ENCODE results near the gene CACNA1C.
"Not testable (repeated sequence)": the region's sequence is repeated elsewhere in the genome, so short reads cannot be mapped to it uniquely, and the experiment has no call there.

Gene CACNA1C

GRCh38 chr12:2092890-2093289 lies 40.1 kb downstream of the CACNA1C start:
- H3K27me3 ChIP-seq (ENCODE audit: control insufficient read depth in 5 of 5, insufficient read depth in 4 of 5, low read length in 5 of 5): peaks cover 0 to 5% (median 0%) of the 10 kb centered on the region in 5 donors
- no peak overlapping the region for H3K27ac ChIP-seq (ENCODE audit: low read depth, low read length)
- no peak overlapping the region for H3K4me3 ChIP-seq (ENCODE audit: low read depth in 1 of 5, low read length in 5 of 5)
- no peaks in the 10 kb centered on the region for H3K36me3 ChIP-seq (ENCODE audit: control insufficient read depth in 5 of 5, insufficient read depth in 5 of 5, low read length in 5 of 5)
- peaks cover 0 to 4% (median 0%) of the 10 kb centered on the region in 5 donors for H3K4me1 ChIP-seq (ENCODE audit: control insufficient read depth in 5 of 5, insufficient read depth in 5 of 5, low read length in 5 of 5)
- no peaks in the 10 kb centered on the region for H3K9me3 ChIP-seq (ENCODE audit: control insufficient read depth in 5 of 5, low read length in 5 of 5)
- no peak overlapping the region for H3K9ac ChIP-seq (ENCODE audit: low read length in 5 of 5)

- H3K4me1 ChIP-seq (ENCODE audit: control insufficient read depth in 5 of 5, insufficient read depth in 5 of 5, low read length in 5 of 5): peaks cover 0 to 4% (median 0%) of the 10 kb centered on the region in 5 donors
Observed at GRCh38 chr12:2094597-2094996, 41.8 kb downstream of the CACNA1C start.

GRCh38 chr12:2095878-2096277 lies 43.1 kb downstream of the CACNA1C start:
- Histone ChIP-seq H3K9me3 (ENCODE audit: control insufficient read depth in 5 of 5, low read length in 5 of 5) (no peaks in the 10 kb centered on the region), H3K36me3 (ENCODE audit: control insufficient read depth in 5 of 5, insufficient read depth in 5 of 5, low read length in 5 of 5) (no peaks in the 10 kb centered on the region), H3K4me3 (ENCODE audit: low read depth in 1 of 5, low read length in 5 of 5) (no peak overlapping the region), H3K27ac (ENCODE audit: low read depth, low read length) (no peak overlapping the region), H3K9ac (ENCODE audit: low read length in 5 of 5) (no peak overlapping the region), H3K27me3 (ENCODE audit: control insufficient read depth in 5 of 5, insufficient read depth in 4 of 5, low read length in 5 of 5) (peaks cover 0 to 7% (median 0%) of the 10 kb centered on the region in 5 donors), H3K4me1 (ENCODE audit: control insufficient read depth in 5 of 5, insufficient read depth in 5 of 5, low read length in 5 of 5) (peaks cover 0 to 4% (median 0%) of the 10 kb centered on the region in 5 donors)

More at GRCh38 chr12:2094597-2094996, 41.8 kb downstream of the CACNA1C start:
- Histone ChIP-seq H3K27ac (ENCODE audit: low read depth, low read length) (no peak overlapping the region), H3K4me3 (ENCODE audit: low read depth in 1 of 5, low read length in 5 of 5) (no peak overlapping the region), H3K36me3 (ENCODE audit: control insufficient read depth in 5 of 5, insufficient read depth in 5 of 5, low read length in 5 of 5) (no peaks in the 10 kb centered on the region), H3K9ac (ENCODE audit: low read length in 5 of 5) (no peak overlapping the region), H3K9me3 (ENCODE audit: control insufficient read depth in 5 of 5, low read length in 5 of 5) (no peaks in the 10 kb centered on the region), H3K27me3 (ENCODE audit: control insufficient read depth in 5 of 5, insufficient read depth in 4 of 5, low read length in 5 of 5) (peaks cover 0 to 7% (median 0%) of the 10 kb centered on the region in 5 donors)

- peaks cover 0 to 1% (median 0%) of the 10 kb centered on the region in 5 donors for H3K9me3 ChIP-seq (ENCODE audit: control insufficient read depth in 5 of 5, low read length in 5 of 5)
- no peak overlapping the region for H3K4me3 ChIP-seq (ENCODE audit: low read depth in 1 of 5, low read length in 5 of 5)
- peaks cover 0 to 7% (median 0%) of the 10 kb centered on the region in 5 donors for H3K27me3 ChIP-seq (ENCODE audit: control insufficient read depth in 5 of 5, insufficient read depth in 4 of 5, low read length in 5 of 5)
- no peaks in the 10 kb centered on the region for H3K36me3 ChIP-seq (ENCODE audit: control insufficient read depth in 5 of 5, insufficient read depth in 5 of 5, low read length in 5 of 5)
- no peak overlapping the region for H3K27ac ChIP-seq (ENCODE audit: low read depth, low read length)
- H3K4me1 ChIP-seq (ENCODE audit: control insufficient read depth in 5 of 5, insufficient read depth in 5 of 5, low read length in 5 of 5): peaks cover 0 to 4% (median 0%) of the 10 kb centered on the region in 5 donors
- H3K9ac ChIP-seq (ENCODE audit: low read length in 5 of 5): no peak overlapping the region
Observed at GRCh38 chr12:2097617-2098016, 44.8 kb downstream of the CACNA1C start.

DNA sequence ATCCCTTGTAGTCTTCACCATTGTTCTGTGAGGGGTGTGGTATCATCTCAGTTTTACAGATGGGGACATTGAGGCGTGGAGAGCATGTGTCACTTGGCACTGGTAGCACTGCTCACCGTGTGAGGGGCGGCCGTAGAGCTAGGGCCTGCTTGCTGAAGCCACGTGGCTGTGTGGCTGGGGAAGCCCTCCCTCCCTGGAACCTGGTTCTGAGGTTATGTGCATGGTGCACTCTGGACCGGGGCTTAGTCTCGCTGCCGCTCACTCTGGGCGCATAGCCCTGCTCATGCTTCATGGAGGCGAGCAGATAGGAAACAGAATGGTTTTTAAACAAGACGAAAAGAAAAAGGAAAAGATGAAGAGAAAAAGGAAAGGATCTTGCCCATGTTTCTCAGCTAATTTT lies 46.1 kb downstream of the CACNA1C start:
- Histone ChIP-seq H3K27me3 (ENCODE audit: control insufficient read depth in 5 of 5, insufficient read depth in 4 of 5, low read length in 5 of 5) (peaks cover 0 to 4% (median 0%) of the 10 kb centered on the region in 5 donors), H3K27ac (ENCODE audit: low read depth, low read length) (no peak overlapping the region), H3K9ac (ENCODE audit: low read length in 5 of 5) (no peak overlapping the region), H3K9me3 (ENCODE audit: control insufficient read depth in 5 of 5, low read length in 5 of 5) (peaks cover 0 to 2% (median 0%) of the 10 kb centered on the region in 5 donors), H3K36me3 (ENCODE audit: control insufficient read depth in 5 of 5, insufficient read depth in 5 of 5, low read length in 5 of 5) (no peaks in the 10 kb centered on the region), H3K4me1 (ENCODE audit: control insufficient read depth in 5 of 5, insufficient read depth in 5 of 5, low read length in 5 of 5) (peaks cover 0 to 4% (median 0%) of the 10 kb centered on the region in 5 donors), H3K4me3 (ENCODE audit: low read depth in 1 of 5, low read length in 5 of 5) (no peak overlapping the region)

DNA sequence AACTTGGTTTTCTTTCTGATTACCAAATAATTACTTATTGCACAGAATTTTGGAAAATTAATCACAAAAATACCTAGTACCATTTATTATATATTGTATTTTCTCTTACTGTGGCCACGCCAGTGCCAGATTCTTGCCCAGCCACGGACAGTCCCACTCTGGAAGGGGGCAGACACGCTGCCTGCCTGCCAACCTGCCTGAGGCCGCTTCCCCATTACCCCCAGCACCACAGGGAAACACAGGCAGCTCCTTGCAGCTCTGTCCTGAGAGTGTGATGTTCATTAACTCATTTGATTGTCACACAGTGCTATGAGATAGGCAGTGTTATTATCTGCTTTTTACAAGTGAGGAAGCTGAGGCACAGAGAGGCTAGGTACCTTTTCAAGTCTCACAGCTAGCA lies 46.8 kb downstream of the CACNA1C start:
- no peak overlapping the region for H3K9ac ChIP-seq (ENCODE audit: low read length in 5 of 5)
- no peak overlapping the region for H3K27ac ChIP-seq (ENCODE audit: low read depth, low read length)
- H3K36me3 ChIP-seq (ENCODE audit: control insufficient read depth in 5 of 5, insufficient read depth in 5 of 5, low read length in 5 of 5): no peaks in the 10 kb centered on the region
- H3K4me1 ChIP-seq (ENCODE audit: control insufficient read depth in 5 of 5, insufficient read depth in 5 of 5, low read length in 5 of 5): peaks cover 0 to 2% (median 0%) of the 10 kb centered on the region in 5 donors
- H3K9me3 ChIP-seq (ENCODE audit: control insufficient read depth in 5 of 5, low read length in 5 of 5): peaks cover 0 to 2% (median 0%) of the 10 kb centered on the region in 5 donors
- H3K27me3 ChIP-seq (ENCODE audit: control insufficient read depth in 5 of 5, insufficient read depth in 4 of 5, low read length in 5 of 5): peaks cover 0 to 4% (median 0%) of the 10 kb centered on the region in 5 donors
- no peak overlapping the region for H3K4me3 ChIP-seq (ENCODE audit: low read depth in 1 of 5, low read length in 5 of 5)

DNA sequence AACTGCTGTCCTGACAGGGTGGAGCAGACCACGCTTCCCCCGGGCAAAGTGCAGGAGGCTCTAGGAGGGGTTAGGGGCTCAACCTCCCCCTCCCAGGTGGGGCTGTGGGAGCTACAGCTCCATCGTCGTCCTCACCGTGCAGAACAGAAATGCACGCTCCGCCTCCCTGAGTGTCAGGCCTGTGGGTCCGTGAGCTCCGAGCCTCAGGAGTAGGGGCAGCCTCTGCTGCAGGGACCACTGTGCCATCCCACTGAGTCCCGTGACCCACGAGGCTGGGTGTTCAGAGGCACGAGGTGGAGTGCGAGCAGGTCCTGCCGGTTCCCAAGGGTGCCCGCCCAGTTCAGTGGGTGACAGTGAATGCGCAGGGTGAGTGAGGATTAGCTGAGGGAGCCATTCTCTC lies 48.6 kb downstream of the CACNA1C start:
- H3K9me3 ChIP-seq (ENCODE audit: control insufficient read depth in 5 of 5, low read length in 5 of 5): peaks cover 0 to 2% (median 0%) of the 10 kb centered on the region in 5 donors
- H3K27me3 ChIP-seq (ENCODE audit: control insufficient read depth in 5 of 5, insufficient read depth in 4 of 5, low read length in 5 of 5): peaks cover 0 to 4% (median 0%) of the 10 kb centered on the region in 5 donors
- no peaks in the 10 kb centered on the region for H3K4me1 ChIP-seq (ENCODE audit: control insufficient read depth in 5 of 5, insufficient read depth in 5 of 5, low read length in 5 of 5)
- no peak overlapping the region for H3K4me3 ChIP-seq (ENCODE audit: low read depth in 1 of 5, low read length in 5 of 5)
- H3K9ac ChIP-seq (ENCODE audit: low read length in 5 of 5): no peak overlapping the region
- H3K36me3 ChIP-seq (ENCODE audit: control insufficient read depth in 5 of 5, insufficient read depth in 5 of 5, low read length in 5 of 5): no peaks in the 10 kb centered on the region
- H3K27ac ChIP-seq (ENCODE audit: low read depth, low read length): no peak overlapping the region

DNA sequence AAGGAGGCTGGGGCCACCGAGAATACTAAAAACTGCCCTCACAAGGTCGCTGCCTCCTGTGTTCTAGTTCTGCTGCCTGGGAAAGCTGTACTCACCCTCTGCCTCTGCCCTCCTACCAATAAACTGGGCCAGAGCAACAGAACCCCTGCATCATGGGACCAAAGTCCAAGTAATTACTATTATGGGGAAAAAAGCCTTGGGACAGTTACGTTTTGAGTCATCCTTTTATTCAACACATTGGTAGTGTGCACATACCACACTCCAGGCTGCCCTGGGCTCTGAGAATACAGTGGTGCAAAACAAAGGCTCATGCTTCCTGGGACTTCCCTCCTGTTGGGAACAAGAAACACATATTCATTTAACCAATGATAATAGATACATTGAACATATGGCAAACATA lies 49.0 kb downstream of the CACNA1C start:
- Histone ChIP-seq H3K36me3 (ENCODE audit: control insufficient read depth in 5 of 5, insufficient read depth in 5 of 5, low read length in 5 of 5) (no peaks in the 10 kb centered on the region), H3K9me3 (ENCODE audit: control insufficient read depth in 5 of 5, low read length in 5 of 5) (peaks cover 0 to 2% (median 0%) of the 10 kb centered on the region in 5 donors), H3K27me3 (ENCODE audit: control insufficient read depth in 5 of 5, insufficient read depth in 4 of 5, low read length in 5 of 5) (peaks cover 0 to 4% (median 0%) of the 10 kb centered on the region in 5 donors), H3K4me1 (ENCODE audit: control insufficient read depth in 5 of 5, insufficient read depth in 5 of 5, low read length in 5 of 5) (no peaks in the 10 kb centered on the region), H3K27ac (ENCODE audit: low read depth, low read length) (no peak overlapping the region), H3K4me3 (ENCODE audit: low read depth in 1 of 5, low read length in 5 of 5) (no peak overlapping the region), H3K9ac (ENCODE audit: low read length in 5 of 5) (no peak overlapping the region)

- not testable (repeated sequence) for H3K4me3 ChIP-seq (ENCODE audit: low read depth in 1 of 5, low read length in 5 of 5); H3K9ac ChIP-seq (ENCODE audit: low read length in 5 of 5); H3K9me3 ChIP-seq (ENCODE audit: control insufficient read depth in 5 of 5, low read length in 5 of 5); H3K27me3 ChIP-seq (ENCODE audit: control insufficient read depth in 5 of 5, insufficient read depth in 4 of 5, low read length in 5 of 5); H3K4me1 ChIP-seq (ENCODE audit: control insufficient read depth in 5 of 5, insufficient read depth in 5 of 5, low read length in 5 of 5); H3K27ac ChIP-seq (ENCODE audit: low read depth, low read length); H3K36me3 ChIP-seq (ENCODE audit: control insufficient read depth in 5 of 5, insufficient read depth in 5 of 5, low read length in 5 of 5)
Observed at GRCh38 chr12:2102736-2103135, 49.9 kb downstream of the CACNA1C start.

GRCh38 chr12:2105387-2105786 lies 52.6 kb downstream of the CACNA1C start:
- not testable (repeated sequence) for H3K27ac ChIP-seq (ENCODE audit: low read depth, low read length); H3K4me1 ChIP-seq (ENCODE audit: control insufficient read depth in 5 of 5, insufficient read depth in 5 of 5, low read length in 5 of 5); H3K9ac ChIP-seq (ENCODE audit: low read length in 5 of 5); H3K4me3 ChIP-seq (ENCODE audit: low read depth in 1 of 5, low read length in 5 of 5); H3K36me3 ChIP-seq (ENCODE audit: control insufficient read depth in 5 of 5, insufficient read depth in 5 of 5, low read length in 5 of 5); H3K27me3 ChIP-seq (ENCODE audit: control insufficient read depth in 5 of 5, insufficient read depth in 4 of 5, low read length in 5 of 5); H3K9me3 ChIP-seq (ENCODE audit: control insufficient read depth in 5 of 5, low read length in 5 of 5)

GRCh38 chr12:2108166-2108565 lies 55.4 kb downstream of the CACNA1C start:
- H3K4me3 ChIP-seq (ENCODE audit: low read depth in 1 of 5, low read length in 5 of 5): no peak overlapping the region
- H3K9me3 ChIP-seq (ENCODE audit: control insufficient read depth in 5 of 5, low read length in 5 of 5): no peaks in the 10 kb centered on the region

More at GRCh38 chr12:2108166-2108565, 55.4 kb downstream of the CACNA1C start:
- no peaks in the 10 kb centered on the region for H3K27me3 ChIP-seq (ENCODE audit: control insufficient read depth in 5 of 5, insufficient read depth in 4 of 5, low read length in 5 of 5)
- no peaks in the 10 kb centered on the region for H3K4me1 ChIP-seq (ENCODE audit: control insufficient read depth in 5 of 5, insufficient read depth in 5 of 5, low read length in 5 of 5)
- no peaks in the 10 kb centered on the region for H3K36me3 ChIP-seq (ENCODE audit: control insufficient read depth in 5 of 5, insufficient read depth in 5 of 5, low read length in 5 of 5)
- H3K27ac ChIP-seq (ENCODE audit: low read depth, low read length): no peak overlapping the region
- H3K9ac ChIP-seq (ENCODE audit: low read length in 5 of 5): no peak overlapping the region
